ENCODE results near the gene DOCK2.

DNA sequence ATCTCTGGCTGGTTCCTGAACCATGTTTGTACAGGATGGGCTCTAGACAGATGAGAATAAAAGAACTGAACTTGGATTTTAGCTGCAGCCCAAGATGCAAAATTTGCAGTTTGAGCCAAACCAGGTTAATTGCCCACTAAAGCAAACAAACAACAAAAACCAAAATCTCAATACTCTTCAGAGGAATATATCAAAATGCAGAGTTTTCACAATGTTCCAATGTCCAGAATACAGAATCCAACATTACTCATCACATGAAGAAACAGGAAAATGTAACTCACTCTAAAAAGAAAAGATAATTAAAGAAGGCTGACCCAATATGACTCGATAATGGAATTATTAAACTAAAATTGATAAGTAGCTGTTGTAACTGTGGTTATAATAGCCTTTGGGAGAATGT is 489.0 kb downstream of the DOCK2 start:
- TF ChIP-seq JUN (IDR thresholded peaks at IDR 0.05; ENCODE audit: borderline replicate concordance, insufficient read depth, insufficient read length, low read depth) (no peak), MYC (IDR thresholded peaks at IDR 0.05; ENCODE audit: low read depth, low read length) (no peak), POLR2A (IDR thresholded peaks at IDR 0.05; ENCODE audit: low read depth, low read length) (no peak), POLR2AphosphoS5 (IDR thresholded peaks at IDR 0.05; ENCODE audit: insufficient read depth, low read depth, low read length) (no peak), EZH2 (IDR thresholded peaks at IDR 0.05; ENCODE audit: borderline replicate concordance, low read depth, low read length, severe bottlenecking) (no peak), FOS (IDR thresholded peaks at IDR 0.05; ENCODE audit: borderline replicate concordance, insufficient read depth, low read length) (no peak), GATA2 (IDR thresholded peaks at IDR 0.05; ENCODE audit: insufficient read depth, insufficient read length, low read depth, low read length) (no peak)
- TF ChIP-seq, protein P1, sequence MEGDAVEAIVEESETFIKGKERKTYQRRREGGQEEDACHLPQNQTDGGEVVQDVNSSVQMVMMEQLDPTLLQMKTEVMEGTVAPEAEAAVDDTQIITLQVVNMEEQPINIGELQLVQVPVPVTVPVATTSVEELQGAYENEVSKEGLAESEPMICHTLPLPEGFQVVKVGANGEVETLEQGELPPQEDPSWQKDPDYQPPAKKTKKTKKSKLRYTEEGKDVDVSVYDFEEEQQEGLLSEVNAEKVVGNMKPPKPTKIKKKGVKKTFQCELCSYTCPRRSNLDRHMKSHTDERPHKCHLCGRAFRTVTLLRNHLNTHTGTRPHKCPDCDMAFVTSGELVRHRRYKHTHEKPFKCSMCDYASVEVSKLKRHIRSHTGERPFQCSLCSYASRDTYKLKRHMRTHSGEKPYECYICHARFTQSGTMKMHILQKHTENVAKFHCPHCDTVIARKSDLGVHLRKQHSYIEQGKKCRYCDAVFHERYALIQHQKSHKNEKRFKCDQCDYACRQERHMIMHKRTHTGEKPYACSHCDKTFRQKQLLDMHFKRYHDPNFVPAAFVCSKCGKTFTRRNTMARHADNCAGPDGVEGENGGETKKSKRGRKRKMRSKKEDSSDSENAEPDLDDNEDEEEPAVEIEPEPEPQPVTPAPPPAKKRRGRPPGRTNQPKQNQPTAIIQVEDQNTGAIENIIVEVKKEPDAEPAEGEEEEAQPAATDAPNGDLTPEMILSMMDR (IDR thresholded peaks at IDR 0.05; ENCODE audit: extremely low read depth in 1 of 2, insufficient read depth in 1 of 2, low read depth in 1 of 2, low read length in 2 of 2): no peak
- TF ChIP-seq, protein P2, sequence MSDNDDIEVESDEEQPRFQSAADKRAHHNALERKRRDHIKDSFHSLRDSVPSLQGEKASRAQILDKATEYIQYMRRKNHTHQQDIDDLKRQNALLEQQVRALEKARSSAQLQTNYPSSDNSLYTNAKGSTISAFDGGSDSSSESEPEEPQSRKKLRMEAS (IDR thresholded peaks at IDR 0.05; ENCODE audit: insufficient read depth, insufficient read length): no peak
